ENCODE results near the gene STRIT1. TPM values are rescaled to one million over a fixed set of nuclear protein-coding genes. Genes with fewer than 3 reads are reported as not detected.

The STRIT1 gene
- total RNA-seq, 3 donors from 2014 or later (not counting 1 experiment from before 2014, with no cell fraction given): not detected

DNA sequence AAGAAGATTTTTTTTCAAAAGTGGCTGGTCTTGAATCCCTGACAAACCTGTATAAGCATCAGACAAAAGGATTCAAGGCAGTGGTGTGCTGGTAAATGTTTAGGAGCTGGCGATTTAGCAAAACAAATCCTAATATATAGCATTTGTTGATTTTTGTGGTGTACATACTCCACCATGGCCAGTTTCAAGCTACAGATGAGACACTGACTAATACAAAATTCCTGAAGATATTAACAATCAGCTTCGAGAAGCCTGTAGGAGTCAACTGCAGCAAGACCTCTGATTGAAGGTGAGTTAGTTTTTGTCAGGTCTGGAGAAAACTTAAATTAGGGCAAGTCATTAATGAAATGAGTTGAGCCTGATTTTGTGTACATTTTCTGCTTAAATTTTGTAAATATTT lies 6.7 kb downstream of the STRIT1 start:
- no peak for ATAC-seq
- Mint-ChIP-seq H3K4me1 (no peaks in the 10 kb centered on the region), H3K4me3 (no peak overlapping the region), H3K9me3 (peaks cover 0 to 2% of the 10 kb centered on the region in 2 donors), H3K36me3 (no peaks in the 10 kb centered on the region), H3K27ac (no peak overlapping the region), H3K27me3 (ENCODE audit: low read depth in 2 of 2) (no peaks in the 10 kb centered on the region)
- no peaks in the 10 kb centered on the region for H3K36me3 ChIP-seq (ENCODE audit: control insufficient read depth, insufficient read depth, low read length)
- no peaks in the 10 kb centered on the region for H3K9me3 ChIP-seq (ENCODE audit: control insufficient read depth, insufficient read depth, low read length)
- H3K4me1 ChIP-seq (ENCODE audit: control insufficient read depth, insufficient read depth, low read length): no peaks in the 10 kb centered on the region
- intact Hi-C loops (cut with micrococcal nuclease): no loop called here
- H3K4me3 ChIP-seq (ENCODE audit: low read length): no peak overlapping the region
- TF ChIP-seq, protein P1, sequence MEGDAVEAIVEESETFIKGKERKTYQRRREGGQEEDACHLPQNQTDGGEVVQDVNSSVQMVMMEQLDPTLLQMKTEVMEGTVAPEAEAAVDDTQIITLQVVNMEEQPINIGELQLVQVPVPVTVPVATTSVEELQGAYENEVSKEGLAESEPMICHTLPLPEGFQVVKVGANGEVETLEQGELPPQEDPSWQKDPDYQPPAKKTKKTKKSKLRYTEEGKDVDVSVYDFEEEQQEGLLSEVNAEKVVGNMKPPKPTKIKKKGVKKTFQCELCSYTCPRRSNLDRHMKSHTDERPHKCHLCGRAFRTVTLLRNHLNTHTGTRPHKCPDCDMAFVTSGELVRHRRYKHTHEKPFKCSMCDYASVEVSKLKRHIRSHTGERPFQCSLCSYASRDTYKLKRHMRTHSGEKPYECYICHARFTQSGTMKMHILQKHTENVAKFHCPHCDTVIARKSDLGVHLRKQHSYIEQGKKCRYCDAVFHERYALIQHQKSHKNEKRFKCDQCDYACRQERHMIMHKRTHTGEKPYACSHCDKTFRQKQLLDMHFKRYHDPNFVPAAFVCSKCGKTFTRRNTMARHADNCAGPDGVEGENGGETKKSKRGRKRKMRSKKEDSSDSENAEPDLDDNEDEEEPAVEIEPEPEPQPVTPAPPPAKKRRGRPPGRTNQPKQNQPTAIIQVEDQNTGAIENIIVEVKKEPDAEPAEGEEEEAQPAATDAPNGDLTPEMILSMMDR (IDR thresholded peaks at IDR 0.05): no peak
- 100% methylated on average over 1 of the region's 2 CpGs for WGBS (ENCODE audit: insufficient coverage)
- no peaks in the 10 kb centered on the region for H3K27me3 ChIP-seq (ENCODE audit: control insufficient read depth, insufficient read depth, low read length)
- DNase-seq: no peak
- no peak overlapping the region for H3K27ac ChIP-seq (ENCODE audit: low read length)

DNA sequence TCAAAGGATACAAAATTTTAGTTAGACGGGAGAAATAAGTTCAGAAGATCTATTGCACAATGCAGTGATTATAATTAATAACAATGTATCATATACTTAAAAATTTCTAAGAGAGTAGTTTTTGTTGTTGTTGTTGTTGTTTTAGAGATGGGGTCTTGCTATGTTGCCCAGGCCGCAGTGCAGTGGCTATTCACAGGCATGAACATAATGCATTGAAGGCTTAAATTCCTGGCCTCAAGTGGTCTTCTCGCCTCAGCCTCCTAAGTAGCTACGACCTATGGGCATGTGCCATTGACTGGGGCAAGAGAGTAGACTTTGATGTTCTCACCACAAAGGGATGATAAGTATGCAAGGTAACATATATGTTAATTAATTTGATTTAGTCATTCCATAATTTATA lies 7.5 kb downstream of the STRIT1 start:
- TF ChIP-seq, protein P1 (IDR thresholded peaks at IDR 0.05): no peak
- intact Hi-C loops (cut with micrococcal nuclease): no loop called here
- Mint-ChIP-seq H3K27ac (no peak overlapping the region), H3K4me3 (no peak overlapping the region), H3K4me1 (no peaks in the 10 kb centered on the region), H3K27me3 (ENCODE audit: low read depth in 2 of 2) (no peaks in the 10 kb centered on the region), H3K9me3 (no peaks in the 10 kb centered on the region), H3K36me3 (no peaks in the 10 kb centered on the region)
- Histone ChIP-seq H3K36me3 (ENCODE audit: control insufficient read depth, insufficient read depth, low read length) (no peaks in the 10 kb centered on the region), H3K4me3 (ENCODE audit: low read length) (no peak overlapping the region), H3K4me1 (ENCODE audit: control insufficient read depth, insufficient read depth, low read length) (no peaks in the 10 kb centered on the region), H3K27ac (ENCODE audit: low read length) (no peak overlapping the region), H3K9me3 (ENCODE audit: control insufficient read depth, insufficient read depth, low read length) (no peaks in the 10 kb centered on the region), H3K27me3 (ENCODE audit: control insufficient read depth, insufficient read depth, low read length) (no peaks in the 10 kb centered on the region)
- DNase-seq: no peak
- 90% methylated on average over 3 of the region's 4 CpGs for WGBS (ENCODE audit: insufficient coverage)
- ATAC-seq: no peak

DNA sequence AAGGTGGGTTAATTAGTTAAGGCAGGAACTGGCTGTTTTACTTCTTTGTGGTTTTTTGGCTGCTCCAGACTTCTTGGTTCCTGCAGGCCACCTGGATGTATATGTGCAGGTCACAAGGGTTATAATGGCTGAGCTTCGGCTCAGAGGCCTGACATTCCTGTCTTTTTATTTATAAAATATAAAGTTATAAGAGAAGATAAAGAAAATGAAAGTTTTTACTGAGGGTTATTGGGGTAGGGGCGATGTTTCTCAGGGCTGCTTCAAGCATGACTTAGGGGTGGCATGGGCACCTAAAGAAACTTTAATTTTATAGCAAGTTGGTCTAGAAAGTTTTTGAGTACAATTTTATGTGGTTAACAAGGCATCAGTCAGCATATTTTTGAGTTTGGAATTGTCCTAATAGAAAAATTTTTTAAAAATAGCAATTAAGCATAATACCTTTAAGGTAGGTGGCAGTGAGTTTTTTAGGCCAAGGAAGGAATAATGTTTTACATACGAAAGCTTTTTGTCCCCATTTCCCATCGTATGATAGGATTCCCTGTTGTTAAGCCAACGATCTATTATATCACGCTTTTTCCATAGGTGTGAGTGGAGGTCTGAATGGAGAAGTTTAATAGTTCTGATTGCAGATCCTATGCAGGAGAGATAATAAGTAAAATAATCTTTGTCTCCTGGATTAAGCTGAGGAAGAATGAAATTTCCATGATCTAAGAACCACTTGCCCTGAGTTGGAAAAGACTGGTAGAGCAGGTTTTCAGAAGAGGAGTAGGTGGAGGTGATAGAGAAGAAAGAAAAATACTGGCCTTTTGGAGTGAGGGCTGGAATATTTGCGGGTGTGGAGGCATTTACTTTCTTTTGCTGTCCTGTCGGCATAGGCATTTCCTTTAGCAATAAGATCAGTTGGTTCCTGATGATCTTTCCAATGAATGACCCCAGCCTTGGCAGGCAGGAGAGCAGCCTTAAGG lies 10.1 kb downstream of the STRIT1 start:
- Histone ChIP-seq H3K27ac (ENCODE audit: low read length) (no peak overlapping the region), H3K9me3 (ENCODE audit: control insufficient read depth, insufficient read depth, low read length) (no peaks in the 10 kb centered on the region), H3K27me3 (ENCODE audit: control insufficient read depth, insufficient read depth, low read length) (no peaks in the 10 kb centered on the region), H3K4me1 (ENCODE audit: control insufficient read depth, insufficient read depth, low read length) (no peaks in the 10 kb centered on the region), H3K36me3 (ENCODE audit: control insufficient read depth, insufficient read depth, low read length) (no peaks in the 10 kb centered on the region), H3K4me3 (ENCODE audit: low read length) (no peak overlapping the region)
- Mint-ChIP-seq H3K4me1 (no peaks in the 10 kb centered on the region), H3K36me3 (no peaks in the 10 kb centered on the region), H3K27ac (no peak overlapping the region), H3K27me3 (ENCODE audit: low read depth in 2 of 2) (no peaks in the 10 kb centered on the region), H3K9me3 (peaks cover 3 to 9% of the 10 kb centered on the region in 2 donors), H3K4me3 (no peak overlapping the region)
- intact Hi-C loops (cut with micrococcal nuclease): no loop called here
- 83% methylated on average over 7 of the region's 8 CpGs for WGBS (ENCODE audit: insufficient coverage)
- DNase-seq (no peak), ATAC-seq (no peak)
- TF ChIP-seq, protein P1 (IDR thresholded peaks at IDR 0.05): no peak
